ENCODE measurements around the gene LRRC9.

DNA sequence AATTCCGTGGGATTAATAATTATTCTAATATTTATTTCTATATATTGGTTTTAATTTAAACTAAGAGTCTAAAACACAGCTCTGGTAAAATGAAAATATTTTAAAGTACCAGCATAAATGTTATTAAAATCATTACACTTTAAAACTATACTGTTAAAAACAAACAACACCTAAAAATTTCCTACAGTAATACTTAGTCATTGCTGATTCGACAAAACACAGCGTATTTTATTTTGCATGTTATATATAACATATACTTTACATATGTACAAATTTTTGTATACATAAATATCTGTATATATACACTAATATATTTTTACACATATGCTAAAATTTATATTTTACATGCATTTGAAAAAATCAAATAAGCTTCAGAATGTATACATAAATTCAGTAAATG lies 165.7 kb downstream of the LRRC9 start:
- TF ChIP-seq, protein P1, sequence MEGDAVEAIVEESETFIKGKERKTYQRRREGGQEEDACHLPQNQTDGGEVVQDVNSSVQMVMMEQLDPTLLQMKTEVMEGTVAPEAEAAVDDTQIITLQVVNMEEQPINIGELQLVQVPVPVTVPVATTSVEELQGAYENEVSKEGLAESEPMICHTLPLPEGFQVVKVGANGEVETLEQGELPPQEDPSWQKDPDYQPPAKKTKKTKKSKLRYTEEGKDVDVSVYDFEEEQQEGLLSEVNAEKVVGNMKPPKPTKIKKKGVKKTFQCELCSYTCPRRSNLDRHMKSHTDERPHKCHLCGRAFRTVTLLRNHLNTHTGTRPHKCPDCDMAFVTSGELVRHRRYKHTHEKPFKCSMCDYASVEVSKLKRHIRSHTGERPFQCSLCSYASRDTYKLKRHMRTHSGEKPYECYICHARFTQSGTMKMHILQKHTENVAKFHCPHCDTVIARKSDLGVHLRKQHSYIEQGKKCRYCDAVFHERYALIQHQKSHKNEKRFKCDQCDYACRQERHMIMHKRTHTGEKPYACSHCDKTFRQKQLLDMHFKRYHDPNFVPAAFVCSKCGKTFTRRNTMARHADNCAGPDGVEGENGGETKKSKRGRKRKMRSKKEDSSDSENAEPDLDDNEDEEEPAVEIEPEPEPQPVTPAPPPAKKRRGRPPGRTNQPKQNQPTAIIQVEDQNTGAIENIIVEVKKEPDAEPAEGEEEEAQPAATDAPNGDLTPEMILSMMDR (conservative IDR thresholded peaks at IDR 0.05): no peak
- no peak for TF ChIP-seq ZFX (IDR thresholded peaks at IDR 0.05)
